DND-41 (cell line): ENCODE results near the gene AHR.
A peak's percentile ranks its signal among the peaks of the same experiment; 100 is the strongest.

Source experiments
- ATAC-seq: fragments of 200-7000 bp; cut with Tn5 transposase; 3 replicates; pipeline ENCODE4 v1.9.1; 2021; ENCODE audit warnings: low read depth; ENCODE audit not compliant: insufficient read depth
- DNase-seq: peaks from one replicate; pipeline ENCODE4 v3.0.0-alpha.2; 2020
- H2AFZ ChIP-seq: 2 replicates; pipeline ENCODE4 v1.6.0; 2012; ENCODE audit warnings: low read depth, low read length
- H3K27ac ChIP-seq: 2 replicates; pipeline ENCODE4 v1.5.1; 2012; ENCODE audit warnings: low read length, inconsistent platforms
- H3K27me3 ChIP-seq: fragments of 200-600 bp; sonication (generic); 2 replicates; pipeline ENCODE4 v1.6.0; 2012; ENCODE audit warnings: low read length, mild to moderate bottlenecking, inconsistent platforms; ENCODE audit not compliant: insufficient read depth, poor library complexity
- H3K36me3 ChIP-seq: 2 replicates; pipeline ENCODE4 v1.5.1; 2012; ENCODE audit warnings: low read length, inconsistent platforms; ENCODE audit not compliant: insufficient read depth
- H3K4me1 ChIP-seq: 2 replicates; pipeline ENCODE4 v1.5.1; 2012; ENCODE audit warnings: mild to moderate bottlenecking, low read length; ENCODE audit not compliant: insufficient read depth
- H3K4me2 ChIP-seq: 2 replicates; pipeline ENCODE4 v1.6.0; 2012; ENCODE audit warnings: mild to moderate bottlenecking, moderate library complexity, low read length, inconsistent platforms; ENCODE audit not compliant: insufficient read depth
- H3K4me3 ChIP-seq, 2 experiments: fragments of 200-600 bp in 1 of 2; shearing (Covaris generic) in 1 of 2; 2 replicates each; pipeline ENCODE4 v1.5.1; 2012 to 2016; ENCODE audit warnings: inconsistent platforms in 2 of 2, low read length in 2 of 2, mild to moderate bottlenecking in 2 of 2, low read depth in 1 of 2, moderate library complexity in 1 of 2
- H3K79me2 ChIP-seq: 2 replicates; pipeline ENCODE4 v1.6.0; 2012; ENCODE audit warnings: low read length, inconsistent platforms; ENCODE audit not compliant: insufficient read depth
- H3K9ac ChIP-seq: 2 replicates; pipeline ENCODE4 v1.6.0; 2012; ENCODE audit warnings: low read depth, mild to moderate bottlenecking, inconsistent platforms, low read length, moderate library complexity
- H3K9me3 ChIP-seq: 2 replicates; pipeline ENCODE4 v1.5.1; 2012; ENCODE audit warnings: low read length, moderate library complexity, mild to moderate bottlenecking, inconsistent platforms; ENCODE audit not compliant: insufficient read depth, severe bottlenecking
- H4K20me1 ChIP-seq: 2 replicates; pipeline ENCODE4 v1.6.0; 2012; ENCODE audit warnings: low read length; ENCODE audit not compliant: insufficient read depth
- CTCF ChIP-seq: IDR thresholded peaks from 2 replicates; pipeline ENCODE4 v1.5.1; 2012; ENCODE audit warnings: borderline replicate concordance, low read length, moderate library complexity, mild to moderate bottlenecking; ENCODE audit not compliant: poor library complexity, severe bottlenecking; ENCODE audit errors: extremely low read depth
- EZH2 ChIP-seq: IDR thresholded peaks from 3 replicates; pipeline ENCODE4 v1.6.1; 2012; ENCODE audit warnings: borderline replicate concordance, low read depth, mild to moderate bottlenecking, moderate library complexity, low read length, inconsistent platforms; ENCODE audit not compliant: severe bottlenecking

AHR gene

GRCh38 chr7:17297243-17297642 is 1.2 kb upstream of the AHR start:
- Histone ChIP-seq H3K36me3 (no peaks in the 10 kb centered on the region), H3K9me3 (peaks cover 6% of the 10 kb centered on the region), H3K4me1 (peaks cover 11% of the 10 kb centered on the region), H3K9ac (no peak overlapping the region), H2AFZ (peak overlapping the region; percentile 58), H3K4me2 (peak overlapping the region; percentile 34; the same call in 1 of the 2 replicates), H3K4me3 (0 out of 4 replicates have a peak overlapping the region, but pooled peaks of 1 of the 2 experiments have one; percentile 7), H3K79me2 (no peaks in the 10 kb centered on the region), H3K27me3 (no peaks in the 10 kb centered on the region), H3K27ac (peak overlapping the region; percentile 26; the same call in 1 of the 2 replicates), H4K20me1 (no peaks in the 10 kb centered on the region)
- ATAC-seq (peak; percentile 56), DNase-seq (no peak)
- TF ChIP-seq CTCF, result no peak
- TF ChIP-seq EZH2, result no peak

- DNase-seq (no peak), ATAC-seq (no peak)
- H3K9ac ChIP-seq, result no peak overlapping the region
- H3K27me3 ChIP-seq, result no peaks in the 10 kb centered on the region
- H3K4me2 ChIP-seq, result no peak overlapping the region
- peaks cover 6% of the 10 kb centered on the region for H3K9me3 ChIP-seq
- TF ChIP-seq CTCF (no peak), EZH2 (no peak)
- H3K79me2 ChIP-seq, result no peaks in the 10 kb centered on the region
- no peaks in the 10 kb centered on the region for H3K36me3 ChIP-seq
- no peak overlapping the region for H2AFZ ChIP-seq
- H3K4me1 ChIP-seq, result peaks cover 11% of the 10 kb centered on the region
- H3K4me3 ChIP-seq, result no peak overlapping the region
- H3K27ac ChIP-seq, result no peak overlapping the region
- H4K20me1 ChIP-seq, result no peaks in the 10 kb centered on the region
These were observed 509 bp downstream of the AHR start for GRCh38 chr7:17298840-17299482.

- no peaks in the 10 kb centered on the region for H3K79me2 ChIP-seq
- H3K4me3 ChIP-seq, result no peak overlapping the region
- no peaks in the 10 kb centered on the region for H4K20me1 ChIP-seq
- H3K4me1 ChIP-seq, result peaks cover 11% of the 10 kb centered on the region
- peaks cover 6% of the 10 kb centered on the region for H3K9me3 ChIP-seq
- no peak for ATAC-seq
- no peak overlapping the region for H3K27ac ChIP-seq
- no peak for DNase-seq
- no peaks in the 10 kb centered on the region for H3K27me3 ChIP-seq
- H3K4me2 ChIP-seq, result no peak overlapping the region
- no peak overlapping the region for H2AFZ ChIP-seq
- TF ChIP-seq CTCF (no peak), EZH2 (no peak)
- no peaks in the 10 kb centered on the region for H3K36me3 ChIP-seq
- H3K9ac ChIP-seq, result no peak overlapping the region
These were observed 1.1 kb downstream of the AHR start for GRCh38 chr7:17299483-17299991.
